Activated CD4-positive, CD25-positive, alpha-beta regulatory T cell (primary cell): ENCODE measurements around the gene C16orf92.

Experiments used
- DNase-seq, 4 experiments: peaks; one replicate each; lab custom pipeline; 2025; lab: John Stamatoyannopoulos, UW

Gene C16orf92

DNA sequence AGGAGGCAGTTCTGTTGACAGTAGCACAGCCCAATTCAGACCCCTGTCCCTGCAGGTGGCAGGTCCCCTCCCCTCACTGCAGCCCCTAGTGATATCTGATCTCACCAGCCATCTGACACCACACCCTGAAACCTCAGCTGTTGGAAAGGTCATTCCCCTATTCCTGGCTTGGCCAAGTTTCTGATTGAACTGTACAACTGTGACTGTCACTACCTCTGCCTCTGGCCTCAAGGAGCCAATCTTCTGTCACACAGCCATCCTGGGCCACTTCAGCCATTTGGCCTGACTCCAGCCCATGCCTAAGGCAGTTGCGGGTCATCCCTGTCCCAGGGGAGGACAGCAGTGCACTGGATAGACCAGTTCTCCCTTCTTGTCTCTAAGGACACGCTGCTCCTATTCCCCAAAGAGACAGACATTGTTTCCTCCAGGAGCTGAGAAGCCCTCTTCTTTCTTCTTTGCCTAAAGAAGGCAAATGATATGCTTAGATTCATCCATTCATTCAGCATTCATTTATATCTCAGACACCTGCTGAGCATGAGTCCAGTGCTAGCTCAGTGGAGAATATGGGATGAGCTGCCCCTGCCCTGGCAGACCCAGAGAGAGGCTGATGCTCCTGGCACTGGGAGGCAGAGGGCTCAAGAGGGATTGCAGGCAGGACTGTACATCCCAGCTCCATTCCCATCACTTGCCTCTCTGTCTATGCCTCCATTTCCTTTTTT lies 38.0 kb downstream of the C16orf92 start:
- no peak for DNase-seq

DNA sequence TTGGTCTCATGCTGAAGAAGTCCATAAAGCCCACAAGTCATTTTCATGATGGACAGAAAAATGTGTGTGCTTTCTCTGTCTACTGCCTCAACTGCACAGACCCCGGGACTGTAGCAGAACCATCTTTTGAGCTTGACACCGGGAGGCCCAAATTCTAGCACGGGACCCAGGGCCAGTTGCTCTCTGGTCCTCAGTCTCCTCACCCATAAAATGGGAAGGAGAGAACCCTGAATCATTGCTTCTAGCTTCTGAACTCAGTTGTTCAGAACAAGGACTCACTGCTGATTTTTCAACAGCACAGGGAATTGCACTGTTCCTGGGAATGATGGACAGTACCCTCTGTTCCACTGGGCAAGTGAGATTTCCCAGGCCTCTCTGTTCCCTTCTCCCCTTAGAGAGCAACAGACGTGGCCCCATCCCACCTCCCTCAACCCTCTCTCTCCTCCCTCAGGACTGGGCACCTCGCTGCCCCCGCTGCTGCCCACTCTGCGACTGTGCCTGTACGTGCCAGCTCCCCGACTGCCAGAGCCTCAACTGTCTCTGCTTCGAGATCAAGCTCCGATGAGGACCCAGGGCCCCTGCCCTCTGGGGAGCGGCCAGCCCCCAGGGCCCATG lies 40.4 kb downstream of the C16orf92 start:
- DNase-seq, result no peak

DNA sequence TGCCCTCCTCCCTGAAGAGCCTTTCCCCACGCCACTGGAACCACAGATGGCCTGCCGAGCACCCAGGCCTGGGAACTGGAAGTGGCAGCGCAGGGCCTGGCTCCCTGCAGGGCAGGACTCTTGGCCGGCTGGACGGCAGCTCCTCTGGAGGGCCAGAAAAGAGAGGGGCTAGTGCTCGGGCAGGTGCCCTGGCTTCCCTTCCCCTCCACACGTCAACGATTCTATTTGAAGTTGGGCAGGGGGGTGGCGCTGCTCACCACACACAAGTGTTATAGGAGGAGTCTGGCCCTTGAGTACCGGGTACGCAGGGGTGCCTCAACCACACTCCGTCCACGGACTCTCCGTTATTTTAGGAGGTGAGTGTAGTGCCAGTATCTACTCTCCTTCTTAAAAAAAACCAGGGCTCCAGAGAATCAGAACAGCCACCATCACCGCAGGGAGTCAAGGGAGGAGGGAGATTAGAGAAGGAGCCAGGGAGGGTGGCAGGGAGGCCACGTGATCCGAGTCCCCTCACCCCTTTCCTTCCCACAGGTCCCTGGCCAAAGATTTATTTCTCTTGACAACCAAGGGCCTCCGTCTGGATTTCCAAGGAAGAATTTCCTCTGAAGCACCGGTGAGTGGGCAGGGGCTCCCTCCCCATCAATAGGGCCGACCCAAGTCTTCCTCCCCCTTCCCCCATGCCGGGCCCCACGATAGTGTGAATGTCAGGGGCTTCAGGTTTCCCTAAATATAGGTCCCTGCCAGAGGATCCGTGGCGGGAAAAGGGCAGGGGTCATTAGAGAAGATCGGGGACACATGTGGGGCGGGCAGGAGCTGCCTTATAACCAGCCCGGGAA lies 41.1 kb downstream of the C16orf92 start:
- DNase-seq, result peak; percentile 32 to 53 (median 38)

DNA sequence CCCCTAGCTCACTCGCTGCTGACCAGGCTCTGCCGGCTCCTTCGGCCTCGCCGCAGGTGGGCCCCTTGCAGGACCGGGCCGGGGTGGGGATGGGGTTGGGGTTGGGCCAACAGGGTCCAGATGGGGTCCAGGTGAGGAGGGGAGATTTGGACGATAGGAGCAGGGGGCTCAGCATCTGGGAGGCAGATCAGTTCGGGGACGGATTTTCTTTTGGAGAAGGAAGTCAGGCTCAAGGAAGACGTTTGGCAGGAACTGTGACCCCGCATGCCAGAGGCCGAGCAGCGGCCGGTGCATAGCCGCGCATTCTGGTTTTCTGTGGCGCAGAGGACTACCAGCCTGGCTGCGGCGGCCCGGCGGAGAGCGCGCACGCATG lies 41.7 kb downstream of the C16orf92 start:
- DNase-seq, result no peak

DNA sequence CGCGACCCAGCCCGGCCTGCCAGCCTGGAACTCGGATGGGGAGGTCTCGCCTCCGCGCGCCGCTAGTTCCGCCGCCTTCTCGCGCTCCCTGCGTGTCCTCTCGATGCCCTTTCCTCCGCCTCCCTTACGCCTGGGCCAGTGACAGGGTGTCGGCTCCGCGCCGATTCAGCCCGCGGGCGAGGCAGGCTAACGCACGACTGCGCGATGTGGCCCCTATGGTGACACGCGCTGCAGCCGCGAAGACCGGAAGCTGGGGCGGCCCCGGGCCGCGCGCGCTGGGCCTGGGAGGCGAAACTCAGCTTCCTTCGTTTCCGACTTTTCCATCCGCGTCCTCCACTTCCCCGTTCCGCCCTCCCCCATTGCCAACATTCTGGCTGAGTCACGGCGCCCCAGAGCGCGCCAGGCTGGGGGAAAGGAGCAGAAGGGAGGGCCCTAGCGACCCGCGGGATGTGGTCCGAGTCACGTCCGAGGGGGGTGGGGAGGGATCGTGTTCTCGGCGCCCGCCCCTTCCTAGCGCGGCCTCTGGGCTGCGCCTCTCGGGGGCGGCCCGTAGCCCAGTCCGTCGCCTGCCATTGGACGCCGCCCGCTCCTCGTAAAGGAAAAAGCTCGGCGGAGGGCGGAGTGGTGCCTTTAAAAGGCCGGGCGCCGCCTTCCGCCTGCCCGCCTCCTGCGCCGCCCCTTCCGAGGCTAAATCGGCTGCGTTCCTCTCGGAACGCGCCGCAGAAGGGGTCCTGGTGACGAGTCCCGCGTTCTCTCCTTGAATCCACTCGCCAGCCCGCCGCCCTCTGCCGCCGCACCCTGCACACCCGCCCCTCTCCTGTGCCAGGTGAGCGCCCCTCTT lies 42.3 kb downstream of the C16orf92 start, which contains the start of gene ALDOA:
Gene ALDOA, plus strand, starts transcription at position 659 of the 841 bp plus-strand sequence. CDS start 1,138 bp downstream, outside the sequence.
- DNase-seq, result peak; percentile 89 to 93 (median 90)

DNA sequence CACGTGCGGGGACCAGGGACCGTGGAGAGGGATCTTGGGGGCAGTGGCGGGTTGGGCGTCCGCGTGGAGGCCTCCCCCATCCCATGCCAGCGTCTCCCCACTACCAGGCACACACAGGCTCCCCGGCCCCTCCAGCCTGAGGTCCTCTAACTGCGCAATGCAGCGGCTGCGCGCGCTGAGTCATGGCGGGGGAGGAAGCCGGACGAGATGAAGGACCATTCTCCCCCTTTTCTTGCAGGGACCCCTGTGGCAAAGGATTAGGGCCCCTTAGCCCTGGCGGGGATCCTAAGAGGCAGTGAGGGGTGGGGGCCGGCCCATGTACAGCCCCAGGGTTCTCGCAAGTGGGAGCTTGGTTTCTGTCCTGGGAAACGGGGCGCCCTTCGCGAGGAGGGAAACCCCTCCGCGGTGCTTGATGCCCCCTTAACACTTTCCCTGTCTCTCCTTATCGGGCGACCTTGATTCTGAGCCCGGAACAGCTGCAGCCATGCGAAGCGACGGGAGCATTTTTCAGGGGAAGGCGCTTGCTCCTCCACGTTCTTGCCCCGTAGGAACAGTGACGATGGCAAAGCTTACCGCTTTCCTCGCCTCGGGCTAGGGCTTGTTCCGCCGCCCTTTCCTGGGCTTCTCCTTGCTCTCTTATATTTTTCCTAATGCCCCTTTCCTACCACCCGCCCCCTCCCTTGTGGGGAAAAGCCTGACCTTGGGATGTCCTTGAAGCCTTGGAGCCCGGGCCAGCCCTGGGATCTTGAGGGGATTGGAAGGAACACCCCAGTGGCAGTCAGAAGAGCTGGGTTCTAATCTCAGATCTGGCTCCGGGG lies 43.2 kb downstream of the C16orf92 start:
- DNase-seq, result peak in 2 of 4 experiments; percentile 28 to 32

DNA sequence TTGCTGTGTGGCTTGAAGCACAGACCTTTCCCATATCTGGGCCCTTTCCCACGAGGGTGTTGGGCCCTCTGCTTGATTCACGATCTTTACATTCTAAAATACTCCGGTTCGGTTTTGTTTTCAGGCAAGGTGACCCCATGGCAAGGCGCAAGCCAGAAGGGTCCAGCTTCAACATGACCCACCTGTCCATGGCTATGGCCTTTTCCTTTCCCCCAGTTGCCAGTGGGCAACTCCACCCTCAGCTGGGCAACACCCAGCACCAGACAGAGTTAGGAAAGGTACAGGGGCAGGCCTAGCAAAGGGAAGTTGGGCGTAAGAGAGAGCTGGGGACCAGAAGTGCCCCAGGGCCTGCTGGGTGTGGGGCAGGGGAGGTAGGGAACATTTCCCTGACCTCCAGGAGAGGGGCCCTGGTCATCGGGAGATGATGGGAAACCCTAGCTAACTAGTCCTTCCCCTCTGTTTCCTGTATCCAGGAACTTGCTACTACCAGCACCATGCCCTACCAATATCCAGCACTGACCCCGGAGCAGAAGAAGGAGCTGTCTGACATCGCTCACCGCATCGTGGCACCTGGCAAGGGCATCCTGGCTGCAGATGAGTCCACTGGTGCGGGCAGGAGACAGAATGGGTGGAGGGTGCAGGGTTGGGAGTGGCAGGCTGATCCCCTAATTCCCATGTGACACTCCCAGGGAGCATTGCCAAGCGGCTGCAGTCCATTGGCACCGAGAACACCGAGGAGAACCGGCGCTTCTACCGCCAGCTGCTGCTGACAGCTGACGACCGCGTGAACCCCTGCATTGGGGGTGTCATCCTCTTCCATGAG lies 44.0 kb downstream of the C16orf92 start:
- DNase-seq, result no peak

DNA sequence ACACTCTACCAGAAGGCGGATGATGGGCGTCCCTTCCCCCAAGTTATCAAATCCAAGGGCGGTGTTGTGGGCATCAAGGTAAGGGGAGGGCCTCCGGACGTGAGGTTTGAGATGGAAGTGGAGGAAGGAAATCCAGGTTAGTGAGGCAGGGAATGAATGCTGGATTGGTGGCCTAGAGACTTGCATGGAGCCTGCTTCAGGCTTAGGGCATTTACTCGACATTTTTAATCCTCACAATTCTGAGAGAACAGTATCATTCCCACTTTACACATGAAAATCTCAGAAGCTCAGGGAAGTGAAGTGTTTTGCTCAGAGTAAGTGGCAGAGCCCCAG lies 44.6 kb downstream of the C16orf92 start:
- DNase-seq, result no peak

DNA sequence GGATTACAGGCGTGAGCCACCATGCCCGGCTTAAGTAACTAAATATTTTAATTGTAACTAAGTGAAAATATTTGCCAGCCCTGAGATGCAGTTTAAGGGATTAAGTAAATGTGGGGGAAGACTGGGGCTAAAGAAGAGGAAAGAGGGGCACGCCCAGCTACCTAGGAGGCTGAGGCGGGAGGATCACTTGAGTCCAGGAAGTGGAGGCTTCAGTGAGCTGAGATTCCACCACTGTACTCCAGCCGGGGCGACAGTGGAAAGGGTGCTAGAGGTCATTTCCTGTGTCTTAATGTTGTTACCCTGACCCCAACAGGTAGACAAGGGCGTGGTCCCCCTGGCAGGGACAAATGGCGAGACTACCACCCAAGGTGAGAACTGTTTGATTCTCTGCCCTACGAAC lies 45.3 kb downstream of the C16orf92 start:
- no peak for DNase-seq

DNA sequence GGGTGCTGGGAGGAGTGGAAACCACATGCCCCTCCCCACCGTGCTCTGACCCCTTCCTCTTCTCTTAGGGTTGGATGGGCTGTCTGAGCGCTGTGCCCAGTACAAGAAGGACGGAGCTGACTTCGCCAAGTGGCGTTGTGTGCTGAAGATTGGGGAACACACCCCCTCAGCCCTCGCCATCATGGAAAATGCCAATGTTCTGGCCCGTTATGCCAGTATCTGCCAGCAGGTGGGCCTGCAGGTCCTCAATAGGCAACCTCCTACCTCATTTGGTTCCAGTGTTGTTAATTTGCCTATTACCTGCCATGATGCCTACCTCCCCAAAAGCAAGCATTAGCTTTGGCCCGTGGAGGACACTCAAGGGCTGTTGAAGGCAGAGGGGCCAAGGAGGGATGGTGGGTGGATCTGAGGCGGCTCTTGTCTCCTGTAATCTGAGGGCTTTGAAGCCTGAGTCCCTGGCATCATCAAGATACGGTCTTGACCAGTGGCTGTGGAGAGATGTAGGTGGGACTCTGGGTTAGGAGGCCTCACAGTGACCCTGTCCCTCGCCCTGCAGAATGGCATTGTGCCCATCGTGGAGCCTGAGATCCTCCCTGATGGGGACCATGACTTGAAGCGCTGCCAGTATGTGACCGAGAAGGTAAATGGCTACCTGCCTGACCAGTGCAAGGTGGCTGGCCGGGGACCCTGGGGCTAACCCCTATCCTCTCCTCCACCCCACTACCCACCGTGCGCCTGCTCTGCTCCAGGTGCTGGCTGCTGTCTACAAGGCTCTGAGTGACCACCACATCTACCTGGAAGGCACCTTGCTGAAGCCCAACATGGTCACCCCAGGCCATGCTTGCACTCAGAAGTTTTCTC lies 46.0 kb downstream of the C16orf92 start:
- DNase-seq, result peak in 3 of 4 experiments; percentile 9 to 20 (median 19)

DNA sequence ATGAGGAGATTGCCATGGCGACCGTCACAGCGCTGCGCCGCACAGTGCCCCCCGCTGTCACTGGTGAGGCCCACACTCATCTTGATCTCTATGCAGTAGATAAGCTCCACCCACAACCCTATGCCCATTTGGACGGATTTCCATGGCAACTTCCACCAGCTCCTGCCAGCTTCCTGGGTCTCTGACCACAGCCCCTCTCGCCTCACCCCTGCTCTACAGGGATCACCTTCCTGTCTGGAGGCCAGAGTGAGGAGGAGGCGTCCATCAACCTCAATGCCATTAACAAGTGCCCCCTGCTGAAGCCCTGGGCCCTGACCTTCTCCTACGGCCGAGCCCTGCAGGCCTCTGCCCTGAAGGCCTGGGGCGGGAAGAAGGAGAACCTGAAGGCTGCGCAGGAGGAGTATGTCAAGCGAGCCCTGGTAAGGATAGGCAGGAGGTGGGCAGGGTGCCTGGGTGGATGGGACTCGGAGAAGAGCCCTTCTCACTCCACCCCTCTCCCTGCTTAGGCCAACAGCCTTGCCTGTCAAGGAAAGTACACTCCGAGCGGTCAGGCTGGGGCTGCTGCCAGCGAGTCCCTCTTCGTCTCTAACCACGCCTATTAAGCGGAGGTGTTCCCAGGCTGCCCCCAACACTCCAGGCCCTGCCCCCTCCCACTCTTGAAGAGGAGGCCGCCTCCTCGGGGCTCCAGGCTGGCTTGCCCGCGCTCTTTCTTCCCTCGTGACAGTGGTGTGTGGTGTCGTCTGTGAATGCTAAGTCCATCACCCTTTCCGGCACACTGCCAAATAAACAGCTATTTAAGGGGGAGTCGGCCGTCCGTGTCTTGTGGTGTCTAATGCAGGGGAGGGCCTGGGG lies 46.8 kb downstream of the C16orf92 start:
- DNase-seq, result no peak

DNA sequence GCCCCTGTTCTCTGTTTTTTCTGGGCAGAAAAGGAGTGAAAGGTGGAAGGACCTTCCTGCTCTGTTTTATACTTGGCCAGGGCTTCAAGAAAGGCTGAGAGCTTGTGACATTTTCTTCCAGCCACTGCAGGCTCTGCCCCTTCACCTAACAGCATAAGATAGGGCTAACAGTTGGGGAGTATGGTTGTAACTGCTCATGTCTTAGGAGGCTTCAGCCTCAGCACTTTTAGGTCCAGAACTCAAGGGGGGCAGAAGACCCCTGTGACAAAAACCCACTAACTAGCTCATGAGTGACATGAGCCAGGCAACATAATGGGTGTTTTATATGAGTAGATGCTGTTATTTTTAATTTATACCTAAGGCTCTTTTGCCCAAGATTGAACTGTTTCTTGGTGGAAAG lies 47.5 kb downstream of the C16orf92 start:
- no peak for DNase-seq
